IPS DF 4.7 (cell line): ENCODE measurements around the gene SHISA5.
"Not testable (repeated sequence)": the region's sequence is repeated elsewhere in the genome, so short reads cannot be mapped to it uniquely, and the experiment has no call there.

Experiments used
- DNase-seq: peaks from one replicate; pipeline ENCODE4 v3.0.0-alpha.2; 2013; ENCODE audit warnings: low spot score; ENCODE audit errors: extremely low read depth

The SHISA5 gene

DNA sequence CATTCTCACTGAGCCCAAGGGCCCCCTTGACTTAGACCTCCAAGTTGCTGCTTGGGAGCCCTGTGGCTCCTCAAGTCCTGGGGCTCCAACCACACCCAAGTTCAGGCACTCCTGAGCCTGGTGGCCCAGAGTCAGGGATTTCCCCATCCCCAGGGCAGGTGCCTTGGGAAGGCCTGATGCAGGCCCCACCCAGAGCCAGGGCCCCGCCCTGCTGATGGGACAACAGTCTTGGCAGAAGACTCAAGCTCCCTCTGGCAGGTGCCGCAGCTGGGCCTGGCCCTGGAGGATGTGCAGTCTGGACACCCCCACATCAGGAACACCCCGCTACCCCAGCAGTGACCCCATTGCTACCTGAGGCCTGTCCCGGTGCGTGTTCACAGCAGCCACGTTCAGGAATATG is 17.7 kb upstream of the SHISA5 start:
- DNase-seq, result no peak

DNA sequence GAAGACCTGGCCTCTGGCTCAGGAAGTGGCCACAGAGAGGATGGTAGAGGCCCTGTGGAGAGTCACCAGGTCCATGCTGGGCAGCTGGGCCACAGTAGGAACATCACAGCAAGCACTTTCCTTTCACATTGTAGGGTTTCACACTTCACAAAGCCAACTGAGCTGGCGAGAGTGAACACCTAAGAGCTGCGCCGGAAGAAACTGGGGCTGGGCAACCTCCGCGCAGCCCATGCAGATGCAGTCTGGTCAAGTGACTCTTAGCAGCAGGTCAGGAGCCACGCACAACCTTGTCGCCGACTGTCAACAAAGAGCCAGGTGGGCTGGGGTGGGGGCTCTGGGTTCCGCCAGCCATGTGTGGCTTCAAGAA is 15.3 kb upstream of the SHISA5 start:
- DNase-seq, result no peak

DNA sequence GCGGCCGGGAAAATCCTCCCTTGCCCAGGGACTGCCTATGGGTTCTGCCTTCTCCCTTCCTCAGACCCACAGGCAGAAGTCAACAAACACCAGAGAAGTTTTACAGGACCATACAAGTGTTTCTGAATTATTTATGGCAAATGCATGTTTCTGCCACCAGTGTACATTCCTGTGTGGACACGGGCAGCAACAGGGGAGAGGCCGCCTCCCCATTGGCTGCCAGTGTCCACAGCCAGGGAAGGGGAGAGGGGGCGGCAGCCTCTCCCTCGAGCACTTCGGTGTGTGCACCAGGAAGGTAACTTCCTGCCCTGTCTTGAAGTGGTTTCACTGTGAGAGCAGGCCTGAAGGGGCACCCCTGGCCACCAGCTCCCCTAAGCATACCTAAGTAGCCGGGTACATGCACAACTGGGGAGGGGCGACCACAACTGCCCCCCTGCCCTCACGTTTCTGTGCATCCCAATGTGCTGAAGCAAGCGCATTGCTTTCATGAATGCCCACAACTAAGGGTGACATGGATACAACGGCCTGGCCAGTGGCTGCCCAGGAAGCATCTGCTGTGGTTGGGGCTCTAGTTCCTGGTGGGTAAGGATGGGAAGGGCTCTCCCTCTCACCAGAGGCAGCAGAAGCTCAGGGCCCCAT is 14.8 kb upstream of the SHISA5 start:
- DNase-seq, result no peak

DNA sequence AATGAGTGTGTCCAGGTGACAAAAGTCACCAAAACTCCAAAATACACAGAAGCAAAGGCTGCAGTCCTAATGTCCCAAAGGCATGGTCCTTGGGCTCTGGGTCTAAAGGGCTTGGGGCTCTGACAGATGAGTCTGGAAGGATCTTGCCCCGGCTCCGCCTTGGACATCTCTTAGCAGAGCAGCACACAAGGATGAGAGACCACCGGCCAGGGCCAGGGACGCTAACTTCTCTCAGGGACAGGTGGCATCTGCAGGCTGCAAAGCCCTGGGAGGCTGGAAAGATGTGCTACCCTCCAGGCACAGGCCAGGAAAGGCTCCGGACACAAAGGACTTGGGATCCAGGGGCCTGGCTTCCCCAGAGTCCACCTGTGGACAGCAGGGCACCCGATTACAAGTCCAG is 14.1 kb upstream of the SHISA5 start:
- DNase-seq, result no peak

DNA sequence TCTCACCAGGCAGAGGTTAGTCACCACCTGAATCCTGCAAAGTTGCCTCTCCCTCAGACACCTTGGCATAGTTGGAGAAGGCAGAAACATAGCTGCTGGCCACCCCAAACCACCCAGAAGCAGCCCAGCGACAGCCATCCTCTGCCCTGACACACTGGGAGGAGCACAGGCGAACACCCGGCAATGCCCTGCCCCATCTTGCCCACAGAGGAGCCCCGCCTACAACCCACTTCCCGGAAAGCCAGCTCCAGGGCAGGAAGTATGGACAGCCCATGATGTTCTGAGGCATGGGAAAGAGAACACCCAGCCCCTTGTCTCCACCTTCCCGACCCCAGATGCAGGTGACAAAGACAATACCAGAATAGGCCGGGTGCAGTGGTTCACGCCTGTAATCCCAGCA is 12.6 kb upstream of the SHISA5 start:
- DNase-seq, result no peak

DNA sequence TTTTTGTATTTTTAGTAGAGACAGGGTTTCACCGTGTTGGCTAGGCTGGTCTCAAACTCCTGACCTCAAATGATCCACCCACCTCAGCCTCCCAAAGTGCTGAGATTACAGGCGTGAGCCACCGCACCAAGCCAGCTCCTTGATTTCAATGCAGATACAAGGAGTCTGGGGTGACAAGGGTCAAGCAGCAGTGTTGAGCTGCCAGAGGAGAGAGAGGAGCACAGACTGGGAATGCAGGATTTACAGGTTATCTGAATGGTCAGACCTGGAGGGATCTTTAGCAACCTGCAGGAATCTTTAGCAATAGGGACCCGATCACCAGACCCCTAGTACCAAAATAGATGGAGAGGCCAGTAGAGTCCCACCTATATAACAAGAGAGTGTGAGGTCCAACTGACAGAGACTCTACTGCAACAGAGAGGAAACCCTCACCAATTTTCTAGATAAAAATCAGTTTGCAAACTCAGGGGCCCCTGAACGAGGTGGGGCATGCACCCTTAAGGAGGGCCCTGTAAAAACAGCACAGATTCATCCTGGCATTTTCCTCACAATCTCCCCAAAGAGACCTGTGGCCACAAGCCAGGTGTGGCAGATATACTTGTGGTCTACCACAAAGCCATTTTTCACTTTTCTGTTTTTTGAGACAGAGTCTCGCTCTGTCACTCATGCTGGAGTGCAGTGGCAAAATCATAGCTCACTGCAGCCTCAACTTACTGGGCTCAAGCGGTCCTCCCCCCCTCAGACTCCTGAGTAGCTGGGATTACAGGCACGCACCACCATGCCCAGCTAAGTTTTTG is 10.7 kb upstream of the SHISA5 start:
- DNase-seq, result no peak

DNA sequence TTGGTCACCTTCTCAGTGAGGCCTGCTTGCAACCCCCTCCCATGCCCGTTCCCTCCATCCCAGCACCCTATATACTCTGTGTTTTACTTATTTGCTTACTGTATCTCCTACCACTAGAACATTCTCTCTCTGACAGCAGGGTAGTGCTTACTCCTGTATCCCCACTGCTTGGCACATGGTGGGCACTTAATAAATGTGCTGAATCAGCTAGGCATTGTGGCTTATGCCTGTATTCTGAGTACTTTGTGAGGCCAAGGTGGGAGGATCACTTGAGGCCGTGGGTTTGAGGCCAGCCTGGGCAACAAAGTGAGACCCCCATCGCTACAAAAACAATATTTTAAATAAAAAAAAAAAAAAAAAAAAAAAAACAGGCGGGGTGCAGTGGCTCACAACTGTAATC is 7.6 kb upstream of the SHISA5 start:
- DNase-seq, result no peak

DNA sequence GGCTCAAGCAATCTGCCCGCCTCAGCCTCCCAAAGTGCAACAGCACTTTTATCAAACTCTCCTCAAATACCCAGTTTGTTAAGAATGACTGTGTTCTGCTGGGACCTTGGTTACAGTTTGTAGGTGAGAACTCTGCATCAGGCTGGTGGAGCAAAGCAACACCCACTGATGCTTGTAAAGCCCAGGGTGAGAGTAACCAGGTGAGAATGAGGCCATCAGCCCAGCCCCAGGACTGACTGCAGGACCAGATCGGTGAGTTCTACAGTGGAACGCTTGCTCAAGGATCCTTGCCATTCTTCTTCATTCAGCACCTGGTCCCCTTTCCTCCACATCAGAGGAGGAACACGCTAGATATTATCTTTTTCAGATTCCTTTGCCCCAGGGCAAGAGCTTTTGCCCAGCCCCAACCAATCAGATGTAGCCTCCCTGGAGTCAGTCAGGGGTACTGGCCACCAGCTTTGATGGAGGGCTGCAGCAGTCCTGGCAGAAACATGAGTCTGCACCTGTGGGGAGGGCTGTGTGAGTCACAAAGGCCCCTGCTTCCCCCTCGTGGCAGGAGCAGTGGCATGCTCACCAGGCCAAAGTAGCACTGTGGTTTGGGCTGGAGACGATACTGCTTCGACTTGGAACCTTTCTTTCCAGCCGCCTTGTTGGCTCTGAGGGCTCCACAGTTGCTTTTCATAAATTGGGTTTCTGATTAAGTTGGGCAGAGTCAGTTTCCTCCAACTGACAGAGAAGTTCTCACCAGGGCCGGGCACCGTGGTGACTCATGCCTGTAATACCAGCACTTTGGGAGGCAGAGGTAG is 3.5 kb upstream of the SHISA5 start:
- peak; percentile 72 for DNase-seq

DNA sequence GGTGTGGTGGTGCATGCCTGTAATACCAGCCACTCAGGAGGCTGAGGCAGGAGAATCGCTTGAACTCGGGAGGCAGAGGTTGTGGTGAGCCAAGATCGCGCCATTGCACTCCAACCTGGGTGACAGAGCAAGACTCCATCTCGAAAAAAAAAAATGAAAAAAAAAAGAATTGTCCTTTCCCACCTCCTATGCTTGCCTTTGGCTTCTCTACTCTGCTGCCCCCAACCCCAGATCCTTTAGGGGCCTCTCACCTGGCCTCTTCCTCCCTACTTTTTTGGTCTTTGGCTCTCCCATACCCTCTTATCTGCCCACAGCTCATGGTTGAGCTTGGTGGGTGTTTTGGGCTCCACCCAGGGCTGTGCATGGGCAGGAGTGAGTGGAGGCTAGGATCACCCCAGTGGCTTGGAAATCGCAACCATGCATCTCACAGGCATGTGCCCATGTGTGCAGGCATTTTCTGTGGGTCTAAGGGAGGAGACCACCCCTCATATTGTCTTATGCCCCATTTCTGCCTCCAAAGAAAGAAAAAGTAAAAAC is 2.1 kb upstream of the SHISA5 start:
- DNase-seq, result no peak

DNA sequence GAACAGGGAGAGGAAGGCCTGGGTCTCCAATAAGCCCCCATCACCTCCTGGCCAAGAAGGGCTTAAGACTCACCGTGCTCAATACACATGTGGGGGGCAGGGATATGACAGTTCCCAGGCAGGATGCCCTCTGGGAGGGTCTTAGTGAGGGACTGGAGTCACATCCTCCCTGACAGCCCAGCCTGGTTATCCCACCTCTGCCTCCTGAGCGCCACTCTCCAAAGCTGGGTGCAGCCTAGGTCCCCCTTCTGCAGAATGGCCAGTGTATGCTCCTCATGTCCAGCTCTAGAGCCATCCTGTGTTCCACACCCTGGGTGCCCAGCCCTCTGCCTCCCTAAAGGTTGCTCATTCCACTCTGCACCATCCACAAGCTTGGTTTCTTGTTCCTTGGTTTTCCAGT is 1.2 kb upstream of the SHISA5 start:
- DNase-seq, result no peak

DNA sequence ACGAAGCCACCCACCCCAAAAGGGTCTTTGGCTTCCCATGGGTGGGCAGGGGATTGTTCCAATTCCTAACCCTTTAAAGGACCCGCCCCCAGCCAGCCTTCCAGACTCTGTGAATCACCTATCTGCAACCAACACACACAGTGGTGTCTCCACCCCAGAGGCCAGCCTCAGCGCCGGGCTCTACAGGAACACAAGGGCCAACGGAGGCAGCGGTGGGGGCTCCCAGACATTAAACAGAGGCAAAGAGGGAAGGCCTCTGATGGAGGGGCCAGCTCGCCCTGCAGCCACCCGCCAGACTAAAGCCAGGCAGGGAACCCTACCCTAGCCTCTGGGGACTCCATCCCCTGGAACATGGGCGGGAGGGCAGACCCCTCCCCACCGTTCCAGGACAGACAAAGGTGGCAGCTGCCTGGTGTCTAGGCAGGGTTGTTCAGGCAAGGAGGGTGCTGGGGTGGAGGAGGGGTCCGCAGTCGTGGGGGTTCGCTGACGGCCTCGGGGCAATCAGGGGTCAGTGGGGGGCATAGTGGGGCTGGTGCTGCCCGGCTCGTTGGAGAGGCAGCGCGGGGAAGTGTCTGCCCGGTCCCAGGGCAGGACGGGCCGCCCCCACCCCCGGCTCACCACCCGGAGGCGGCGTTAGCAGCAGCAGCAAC is 448 bp downstream of the SHISA5 start:
- DNase-seq, result no peak

DNA sequence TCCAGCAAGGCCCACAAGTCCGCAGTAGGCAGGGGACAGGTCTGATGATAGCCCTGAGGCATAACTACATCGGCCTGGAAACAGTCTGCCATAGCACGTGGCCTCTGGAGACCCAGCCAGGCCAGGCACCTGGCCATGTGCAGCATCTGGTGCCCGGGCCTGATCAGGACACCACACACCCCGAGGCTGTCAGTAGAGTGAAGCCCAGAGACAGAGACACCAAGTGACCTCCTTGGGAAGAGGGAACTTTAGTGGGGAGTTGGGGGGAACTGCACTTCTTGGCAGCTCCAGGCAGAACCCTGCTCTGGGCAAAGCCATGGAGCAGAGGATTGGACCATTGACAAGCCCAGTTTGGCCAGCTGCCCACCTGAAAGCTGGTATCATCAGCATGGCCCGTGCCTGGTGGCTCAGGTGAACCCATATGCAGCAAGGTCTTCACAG is 1.2 kb downstream of the SHISA5 start:
- no peak for DNase-seq

DNA sequence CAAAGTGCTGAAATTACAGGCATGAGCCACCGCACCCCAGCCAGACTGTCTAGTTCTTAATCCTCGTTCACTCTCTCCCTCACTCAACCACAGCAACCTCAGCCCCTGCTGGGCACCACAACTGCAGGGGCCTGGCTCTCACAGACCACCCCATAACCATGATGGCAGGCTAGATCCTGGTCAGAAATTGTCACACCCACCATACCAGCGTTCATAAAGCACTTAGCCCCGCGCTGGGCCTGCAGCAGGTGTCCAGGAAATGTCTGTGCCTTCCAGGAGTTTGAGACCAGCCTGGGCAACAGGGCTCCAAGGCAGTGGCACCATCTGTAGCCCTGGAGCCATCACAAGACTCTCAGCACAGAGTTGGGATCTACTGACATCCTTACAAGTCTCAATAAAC is 1.9 kb downstream of the SHISA5 start:
- DNase-seq, result no peak

DNA sequence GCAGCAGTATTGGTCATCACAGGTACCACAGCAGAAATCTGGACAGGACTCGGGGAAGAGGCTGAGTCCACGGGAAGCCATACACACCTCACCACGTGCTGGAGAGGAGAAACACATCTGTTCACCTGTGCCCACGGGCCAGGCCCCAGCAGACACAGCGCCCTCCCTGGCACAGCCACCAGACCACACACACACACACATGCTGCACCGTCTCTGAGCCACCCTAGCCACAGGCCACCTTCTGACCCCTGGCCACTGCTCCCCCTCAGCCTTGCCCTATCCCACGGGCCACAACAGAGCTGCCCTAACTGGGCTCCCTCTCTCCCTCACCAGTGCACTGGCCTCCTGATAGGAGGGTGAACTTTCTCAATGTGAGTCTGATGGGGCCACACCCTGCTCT is 2.8 kb downstream of the SHISA5 start:
- DNase-seq, result no peak

DNA sequence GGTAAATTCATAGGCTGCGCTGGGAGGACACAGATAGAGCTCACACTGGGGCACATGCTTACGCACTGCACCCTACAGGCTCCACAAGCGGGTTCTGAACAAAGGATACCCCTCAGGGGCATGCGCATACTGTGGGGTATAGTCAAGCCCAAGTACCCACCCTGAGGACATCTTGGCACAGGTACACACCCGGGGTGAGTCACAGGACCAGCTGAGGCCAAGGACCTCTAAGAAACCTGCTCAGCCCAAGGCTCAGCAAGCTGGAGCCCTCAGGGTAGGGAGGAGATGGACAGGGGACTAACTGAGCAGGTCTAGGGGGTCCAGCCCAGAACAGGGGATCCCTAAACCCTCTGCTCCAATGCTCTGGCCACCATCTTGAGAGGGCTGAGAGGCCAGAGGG is 3.3 kb downstream of the SHISA5 start:
- DNase-seq, result no peak

DNA sequence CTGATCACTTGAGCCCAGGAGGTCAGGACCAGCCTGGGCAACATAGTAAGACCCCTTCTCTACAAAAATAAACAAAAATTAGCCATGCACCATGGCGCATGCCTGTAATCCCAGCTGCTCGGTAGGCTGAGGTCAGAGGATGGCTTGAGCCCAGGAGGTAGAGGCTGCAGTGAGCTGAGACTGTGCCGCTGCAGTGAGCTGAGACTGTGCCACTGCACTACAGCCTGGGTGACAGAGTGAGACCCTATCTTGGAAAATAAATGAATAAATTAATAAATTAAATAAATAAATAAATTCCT is 10.8 kb downstream of the SHISA5 start:
- no peak for DNase-seq

DNA sequence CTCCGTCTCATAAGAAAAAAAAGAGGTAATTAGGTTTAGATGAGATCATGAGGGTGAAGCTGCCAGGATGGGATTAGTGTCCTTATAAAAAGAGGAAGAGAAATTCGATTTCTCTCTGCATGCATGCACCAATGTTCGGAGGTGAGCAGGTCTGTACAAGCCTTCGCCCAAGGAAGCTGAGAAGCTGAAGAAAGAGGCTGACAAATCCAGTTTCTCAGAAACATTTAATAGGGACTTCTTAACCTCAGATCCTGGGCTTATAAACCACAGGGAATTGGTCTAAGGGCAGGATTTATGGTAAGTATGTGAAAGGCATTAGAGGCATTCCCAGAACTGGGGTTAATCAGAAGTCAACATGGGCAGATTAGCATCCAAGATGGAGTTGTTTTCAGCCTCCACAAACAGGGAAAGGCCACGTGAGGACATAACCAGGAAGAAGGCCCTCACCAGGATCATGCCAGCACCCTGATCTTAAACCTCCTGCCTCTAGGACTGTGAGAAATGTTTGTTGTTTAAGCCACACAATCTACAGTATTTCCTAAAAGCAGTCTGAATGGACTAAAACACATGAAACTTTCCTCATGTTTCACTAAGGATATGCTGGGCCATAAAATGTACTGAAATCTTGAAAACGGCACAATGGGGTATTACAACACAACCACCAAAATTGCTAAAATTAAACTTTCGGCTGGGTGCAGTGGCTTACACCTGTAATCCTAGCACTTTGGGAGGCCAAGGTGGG is 11.3 kb downstream of the SHISA5 start:
- DNase-seq, result no peak

DNA sequence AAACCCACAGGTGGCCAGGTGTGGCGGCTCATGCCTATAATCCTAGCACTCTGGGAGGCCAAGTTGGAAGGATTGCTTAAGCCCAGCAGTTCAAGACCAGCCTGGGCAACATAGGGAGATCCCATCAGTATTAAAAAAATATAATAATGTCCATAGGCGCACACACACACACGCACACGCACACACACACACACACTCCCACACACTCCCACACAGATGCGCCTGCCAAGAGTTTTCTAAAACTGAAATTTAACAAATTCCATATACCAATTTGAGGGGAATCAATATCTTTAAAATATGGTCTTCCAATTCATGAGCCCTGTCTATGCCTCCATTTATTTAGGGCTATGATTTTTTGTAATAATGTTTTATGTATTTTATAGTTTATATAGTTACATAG is 17.0 kb downstream of the SHISA5 start:
- DNase-seq, result no peak

DNA sequence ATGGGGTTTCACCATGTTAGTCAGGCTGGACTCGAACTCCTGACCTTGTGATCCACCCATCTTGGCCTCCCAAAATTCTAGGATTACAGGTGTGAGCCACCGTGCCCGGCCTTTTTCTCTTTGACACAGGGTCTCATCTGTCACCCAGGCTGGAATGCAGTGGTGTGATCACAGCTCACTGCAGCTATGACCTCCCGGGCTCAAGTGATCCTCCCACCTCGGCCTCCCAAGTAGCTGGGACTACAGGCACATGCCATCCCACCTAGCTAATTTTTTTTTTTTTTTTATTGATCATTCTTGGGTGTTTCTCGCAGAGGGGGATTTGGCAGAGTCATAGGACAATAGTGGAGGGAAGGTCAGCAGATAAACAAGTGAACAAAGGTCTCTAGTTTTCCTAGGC is 21.2 kb downstream of the SHISA5 start:
- not testable (repeated sequence) for DNase-seq

DNA sequence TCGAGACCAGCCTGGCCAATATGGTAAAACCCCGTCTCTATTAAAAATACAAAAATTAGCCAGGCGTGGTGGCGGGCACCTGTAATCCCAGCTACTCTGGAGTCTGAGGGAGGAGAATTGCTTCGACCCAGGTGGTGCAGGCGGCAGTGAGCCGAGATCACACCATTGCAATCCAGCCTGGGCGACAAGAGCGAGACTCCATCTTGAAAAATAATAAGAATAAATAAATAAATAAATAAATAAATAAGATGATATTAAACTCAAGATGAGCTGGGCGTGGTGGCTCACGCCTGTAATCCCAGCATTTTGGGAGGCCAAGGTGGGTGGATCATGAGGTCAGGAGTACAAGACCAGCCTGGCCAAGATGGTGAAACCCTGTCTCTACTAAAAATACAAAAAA is 23.1 kb downstream of the SHISA5 start:
- not testable (repeated sequence) for DNase-seq
